Trophoblast cell (in vitro differentiated cells and primary cell): ENCODE data around the gene C14orf180.

Experiments used
- DNase-seq, 2 donors: peaks; one replicate each; pipeline ENCODE4 v3.0.0-alpha.2; 2016
- H2AFZ ChIP-seq: 2 replicates; pipeline ENCODE4 v1.6.1; 2013; ENCODE audit warnings: low read length, moderate library complexity, mild to moderate bottlenecking; ENCODE audit not compliant: insufficient read depth, poor library complexity
- H2AK5ac ChIP-seq: 2 replicates; pipeline ENCODE4 v1.6.1; 2013; ENCODE audit warnings: mild to moderate bottlenecking, low read length
- H2BK120ac ChIP-seq: 2 replicates; pipeline ENCODE4 v1.6.1; 2013; ENCODE audit warnings: low read length, mild to moderate bottlenecking, moderate library complexity; ENCODE audit not compliant: insufficient read depth, poor library complexity
- H2BK12ac ChIP-seq: 2 replicates; pipeline ENCODE4 v1.6.1; 2013; ENCODE audit warnings: mild to moderate bottlenecking, low read length, moderate library complexity
- H2BK5ac ChIP-seq: 2 replicates; pipeline ENCODE4 v1.6.1; 2013; ENCODE audit warnings: low read length, low read depth, moderate library complexity, mild to moderate bottlenecking; ENCODE audit not compliant: poor library complexity
- H3K14ac ChIP-seq: 2 replicates; pipeline ENCODE4 v1.6.1; 2013; ENCODE audit warnings: mild to moderate bottlenecking, low read length
- H3K18ac ChIP-seq: 2 replicates; pipeline ENCODE4 v1.6.1; 2013; ENCODE audit warnings: mild to moderate bottlenecking, low read length
- H3K23ac ChIP-seq: 2 replicates; pipeline ENCODE4 v1.6.1; 2013; ENCODE audit warnings: low read length
- H3K27ac ChIP-seq: 2 replicates; pipeline ENCODE4 v1.5.1; 2013; ENCODE audit warnings: low read depth, mild to moderate bottlenecking, inconsistent platforms, low read length, moderate library complexity
- H3K27me3 ChIP-seq: 2 replicates; pipeline ENCODE4 v1.6.1; 2013; ENCODE audit warnings: inconsistent platforms, mild to moderate bottlenecking, low read length, moderate library complexity; ENCODE audit not compliant: insufficient read depth
- H3K36me3 ChIP-seq, 2 experiments: 1 replicate in 1 of 2; 2 replicates in 1 of 2; pipeline ENCODE4 v1.6.1; 2013; ENCODE audit warnings: low read length in 2 of 2, mild to moderate bottlenecking in 2 of 2, moderate library complexity in 1 of 2; ENCODE audit not compliant: insufficient read depth in 2 of 2, control insufficient read depth in 1 of 2
- H3K4ac ChIP-seq: 2 replicates; pipeline ENCODE4 v1.6.1; 2013; ENCODE audit warnings: low read depth, mild to moderate bottlenecking, low read length, moderate library complexity
- H3K4me1 ChIP-seq, 2 experiments: 1 replicate in 1 of 2; 2 replicates in 1 of 2; pipeline ENCODE4 v1.6.1; 2013; ENCODE audit warnings: low read length in 2 of 2, mild to moderate bottlenecking in 2 of 2, moderate library complexity in 1 of 2; ENCODE audit not compliant: insufficient read depth in 2 of 2, control insufficient read depth in 1 of 2
- H3K4me2 ChIP-seq: 2 replicates; pipeline ENCODE4 v1.6.1; 2013; ENCODE audit warnings: inconsistent platforms, mild to moderate bottlenecking, low read length, moderate library complexity
- H3K4me3 ChIP-seq: 2 replicates; pipeline ENCODE4 v1.5.1; 2013; ENCODE audit warnings: mild to moderate bottlenecking, low read depth, low read length, inconsistent platforms
- H3K79me1 ChIP-seq: one replicate; pipeline ENCODE4 v1.6.1; 2013; ENCODE audit warnings: low read length
- H3K79me2 ChIP-seq: 2 replicates; pipeline ENCODE4 v1.6.1; 2013; ENCODE audit warnings: low read length, mild to moderate bottlenecking; ENCODE audit not compliant: control insufficient read depth, insufficient read depth, poor library complexity
- H3K9ac ChIP-seq: 2 replicates; pipeline ENCODE4 v1.6.1; 2013; ENCODE audit warnings: mild to moderate bottlenecking, low read length
- H3K9me3 ChIP-seq: 2 replicates; pipeline ENCODE4 v1.6.1; 2013; ENCODE audit warnings: low read depth, mild to moderate bottlenecking, control low read depth, inconsistent platforms, low read length; ENCODE audit not compliant: insufficient read depth
- H4K12ac ChIP-seq: 2 replicates; pipeline ENCODE4 v1.6.1; 2013; ENCODE audit warnings: low read depth, mild to moderate bottlenecking, low read length, moderate library complexity
- H4K8ac ChIP-seq: 2 replicates; pipeline ENCODE4 v1.6.1; 2013; ENCODE audit warnings: low read depth, mild to moderate bottlenecking, low read length, moderate library complexity
- H4K91ac ChIP-seq: one replicate; pipeline ENCODE4 v1.6.1; 2013; ENCODE audit warnings: low read depth, mild to moderate bottlenecking, low read length, moderate library complexity
- WGBS: extraction: QIAGEN DNeasy Blood & Tissue Kit; methylation state at CpG from one replicate; pipeline ENCODE4 v1.1.7; 2013; ENCODE audit warnings: missing lambda C conversion rate; ENCODE audit not compliant: insufficient read length, insufficient coverage; ENCODE audit errors: extremely low coverage; 5-methylcytosine and 5-hydroxymethylcytosine counted together

Gene C14orf180

DNA sequence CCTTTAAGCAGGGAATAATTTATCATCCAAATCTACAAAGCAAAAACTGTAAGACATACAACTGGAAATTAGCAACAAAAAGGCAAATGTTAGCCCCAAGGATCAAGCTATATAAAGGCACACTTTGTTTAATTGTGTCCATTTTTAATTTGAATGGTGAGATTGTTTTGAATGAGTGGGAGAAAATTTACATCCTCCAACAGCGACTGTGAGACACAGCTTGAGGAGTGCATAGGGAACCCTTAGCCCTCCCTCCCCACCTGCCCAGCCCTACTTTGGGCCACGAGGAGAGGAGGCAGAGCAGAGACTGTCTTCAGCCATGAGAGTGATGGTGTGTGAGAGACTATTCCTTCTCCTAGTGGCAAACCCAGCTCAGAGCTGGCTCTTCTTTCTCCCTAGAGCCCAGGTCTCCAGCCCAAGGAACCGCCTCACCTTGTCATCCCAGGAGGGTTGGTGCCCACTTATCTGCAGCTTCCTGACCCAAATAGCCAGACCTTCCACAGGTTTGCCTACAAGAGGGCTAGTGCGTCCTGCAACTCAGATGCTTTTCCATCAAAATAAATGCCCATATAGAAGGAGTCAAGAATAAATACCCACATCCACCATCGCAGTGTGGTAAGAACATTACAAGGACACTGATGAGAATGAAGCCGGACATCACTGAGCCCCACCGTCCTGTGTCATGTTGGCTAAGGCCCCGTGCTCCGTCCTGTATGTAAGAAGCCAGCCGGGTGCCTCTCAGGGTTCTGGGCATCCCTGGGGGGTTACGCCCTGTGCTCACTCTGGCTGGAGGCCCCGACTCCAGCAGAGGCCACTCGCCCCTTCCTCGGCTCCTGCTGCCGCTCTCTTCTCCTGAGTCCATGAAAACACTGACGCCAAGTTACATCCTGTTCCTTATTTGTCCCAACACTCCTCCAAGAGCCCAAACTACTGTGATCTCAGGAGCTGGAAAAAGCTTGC lies 36.4 kb upstream of the C14orf180 start:
- Histone ChIP-seq H3K27ac (no peak overlapping the region), H4K12ac (no peak overlapping the region), H3K4ac (no peak overlapping the region), H3K18ac (no peak overlapping the region), H3K27me3 (no peaks in the 10 kb centered on the region), H3K9me3 (peaks cover 5% of the 10 kb centered on the region), H3K23ac (no peak overlapping the region), H3K9ac (no peak overlapping the region), H3K4me1 (no peaks in the 10 kb centered on the region), H2AK5ac (no peak overlapping the region), H3K79me1 (no peaks in the 10 kb centered on the region), H4K8ac (no peak overlapping the region), H3K4me3 (no peak overlapping the region), H3K4me2 (no peak overlapping the region), H3K79me2 (no peaks in the 10 kb centered on the region), H2AFZ (no peak overlapping the region), H2BK12ac (no peak overlapping the region), H3K36me3 (no peaks in the 10 kb centered on the region), H2BK120ac (no peak overlapping the region), H4K91ac (no peak overlapping the region), H2BK5ac (no peak overlapping the region), H3K14ac (no peak overlapping the region)
- DNase-seq = no peak
- WGBS = no CpG with 5 or more reads among the region's 16 CpGs

DNA sequence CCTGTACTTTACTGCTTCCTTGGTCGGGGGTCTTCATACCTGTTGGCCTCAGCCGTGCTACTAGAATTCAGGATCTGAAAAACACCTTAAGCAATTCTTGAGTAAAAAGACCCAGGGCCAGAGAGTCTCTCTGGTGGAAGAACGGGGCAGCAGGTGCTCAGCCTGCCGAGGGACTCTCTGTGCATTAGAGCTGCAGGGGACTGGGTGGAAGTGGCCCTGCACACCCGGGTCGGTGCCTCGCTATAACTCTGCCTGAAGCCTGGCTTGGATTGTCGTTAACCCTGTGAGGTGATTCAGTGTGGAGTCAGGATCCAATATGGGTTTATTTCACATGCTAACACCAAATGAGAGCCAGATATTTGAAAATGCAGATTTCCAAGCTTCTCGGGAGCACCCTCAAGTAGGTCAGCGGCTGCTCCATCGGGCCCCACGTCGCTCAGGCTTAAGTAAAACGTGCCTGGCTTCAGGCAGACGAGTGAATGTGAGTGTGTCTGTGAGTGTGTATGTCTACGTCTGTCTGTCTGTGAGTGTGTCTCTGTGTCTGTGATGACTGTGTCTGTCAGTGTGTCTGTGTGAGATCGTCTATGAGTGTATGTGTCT lies 35.1 kb upstream of the C14orf180 start:
- peaks cover 7% of the 10 kb centered on the region for H3K9me3 ChIP-seq
- no peaks in the 10 kb centered on the region for H3K79me1 ChIP-seq
- no CpG with 5 or more reads among the region's 17 CpGs for WGBS
- no peak overlapping the region for H2AFZ ChIP-seq
- no peaks in the 10 kb centered on the region for H3K27me3 ChIP-seq
- peak overlapping the region; percentile 23 for H3K23ac ChIP-seq
- no peak for DNase-seq
- no peak overlapping the region for H2AK5ac ChIP-seq
- H3K79me2 ChIP-seq = no peaks in the 10 kb centered on the region
- H3K9ac ChIP-seq = no peak overlapping the region
- no peak overlapping the region for H3K4ac ChIP-seq
- no peak overlapping the region for H3K14ac ChIP-seq
- no peak overlapping the region for H3K18ac ChIP-seq
- no peak overlapping the region for H3K4me2 ChIP-seq
- no peak overlapping the region for H2BK12ac ChIP-seq
- H4K91ac ChIP-seq = no peak overlapping the region
- H3K36me3 ChIP-seq = no peaks in the 10 kb centered on the region
- no peak overlapping the region for H4K12ac ChIP-seq
- no peaks in the 10 kb centered on the region for H3K4me1 ChIP-seq
- no peak overlapping the region for H3K4me3 ChIP-seq
- no peak overlapping the region for H3K27ac ChIP-seq
- no peak overlapping the region for H2BK120ac ChIP-seq
- no peak overlapping the region for H4K8ac ChIP-seq
- no peak overlapping the region for H2BK5ac ChIP-seq

DNA sequence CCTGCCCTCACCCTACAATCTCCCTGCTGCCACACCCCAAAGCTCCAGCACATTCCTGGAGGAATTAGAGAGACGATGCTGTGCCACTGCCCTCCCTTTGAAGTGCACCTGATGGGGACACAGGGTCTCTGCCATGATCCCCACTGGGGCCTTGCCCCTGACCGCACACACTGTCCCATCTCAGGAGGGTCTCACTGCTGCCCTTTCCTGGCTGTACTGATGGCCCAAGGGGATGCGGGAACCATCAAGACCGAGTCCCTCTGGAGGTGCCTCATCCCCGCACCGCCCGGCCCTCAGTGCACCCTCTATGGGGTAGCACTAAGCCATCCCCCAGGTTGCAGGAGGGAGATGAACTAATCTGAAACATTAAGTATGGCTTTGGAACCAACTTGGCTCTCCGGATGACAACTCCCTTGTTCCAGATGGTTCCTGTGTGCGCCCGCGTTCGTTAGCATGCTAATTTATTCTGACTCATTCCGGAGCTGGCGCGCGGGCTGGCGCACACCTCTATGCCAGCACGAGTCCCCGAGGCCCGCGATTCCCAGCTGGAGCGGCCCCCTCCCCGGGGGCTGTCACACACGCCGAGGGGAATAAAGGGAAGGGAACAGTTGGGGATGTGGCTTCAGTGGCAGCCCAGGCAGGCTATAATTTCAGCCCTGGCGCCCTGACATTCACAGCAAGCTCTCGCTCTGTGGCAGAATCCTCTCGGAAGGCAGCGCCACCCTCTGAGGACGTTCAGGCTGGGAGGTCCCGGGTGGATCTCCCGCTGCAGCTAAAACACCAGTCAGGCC lies 34.2 kb upstream of the C14orf180 start:
- Histone ChIP-seq H3K27me3 (no peaks in the 10 kb centered on the region), H3K79me1 (no peaks in the 10 kb centered on the region), H3K4me2 (no peak overlapping the region), H3K4ac (no peak overlapping the region), H2BK5ac (no peak overlapping the region), H2BK120ac (no peak overlapping the region), H3K23ac (no peak overlapping the region), H3K36me3 (no peaks in the 10 kb centered on the region), H2AK5ac (no peak overlapping the region), H4K91ac (no peak overlapping the region), H3K4me1 (no peaks in the 10 kb centered on the region), H3K9ac (no peak overlapping the region), H2AFZ (no peak overlapping the region), H3K79me2 (no peaks in the 10 kb centered on the region), H3K27ac (no peak overlapping the region), H3K18ac (no peak overlapping the region), H3K9me3 (peaks cover 8% of the 10 kb centered on the region), H3K14ac (no peak overlapping the region), H4K12ac (no peak overlapping the region), H3K4me3 (no peak overlapping the region), H4K8ac (no peak overlapping the region), H2BK12ac (no peak overlapping the region)
- DNase-seq = no peak
- no CpG with 5 or more reads among the region's 32 CpGs for WGBS

DNA sequence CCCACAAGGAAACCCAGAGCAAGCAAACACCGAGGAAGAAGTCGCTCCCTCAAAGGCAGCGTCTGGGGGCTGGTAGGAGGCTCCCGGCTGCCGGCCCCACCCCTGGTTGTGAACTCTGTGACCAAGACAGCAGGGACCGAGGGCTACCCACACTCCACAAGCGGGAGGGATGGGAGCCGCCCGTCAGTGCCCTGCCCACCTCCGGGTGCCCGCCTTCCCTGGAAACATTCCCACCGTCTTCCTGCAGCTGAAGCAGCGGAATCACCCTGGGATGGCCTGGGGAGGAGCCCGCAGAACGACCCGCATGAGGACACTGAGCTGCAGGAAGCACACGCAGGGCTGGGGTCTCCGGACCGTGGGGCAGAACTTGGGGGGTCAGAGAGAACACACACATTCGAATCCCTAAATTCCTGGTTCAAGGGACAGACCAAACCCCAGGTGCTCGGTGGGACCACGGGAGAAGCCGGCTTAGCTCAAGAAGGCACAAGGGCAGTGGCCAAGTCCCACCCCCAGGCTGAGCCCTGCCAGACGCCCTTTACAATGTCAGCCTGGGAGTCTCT lies 33.5 kb upstream of the C14orf180 start:
- Histone ChIP-seq H3K79me2 (no peaks in the 10 kb centered on the region), H4K91ac (no peak overlapping the region), H3K4ac (no peak overlapping the region), H3K79me1 (no peaks in the 10 kb centered on the region), H4K12ac (no peak overlapping the region), H3K23ac (no peak overlapping the region), H2BK5ac (no peak overlapping the region), H2BK120ac (no peak overlapping the region), H3K14ac (no peak overlapping the region), H3K4me1 (no peaks in the 10 kb centered on the region), H3K27me3 (no peaks in the 10 kb centered on the region), H3K9ac (no peak overlapping the region), H4K8ac (no peak overlapping the region), H3K4me2 (no peak overlapping the region), H3K27ac (no peak overlapping the region), H3K9me3 (peaks cover 8% of the 10 kb centered on the region), H2AK5ac (no peak overlapping the region), H2AFZ (no peak overlapping the region), H2BK12ac (no peak overlapping the region), H3K4me3 (no peak overlapping the region), H3K18ac (no peak overlapping the region), H3K36me3 (no peaks in the 10 kb centered on the region)
- no CpG with 5 or more reads among the region's 24 CpGs for WGBS
- DNase-seq = peak in 1 of 2 donors; percentile 6
